Measurements from ENCODE around the gene CHRNB2. TPM values are rescaled to one million over a fixed set of nuclear protein-coding genes. Genes with fewer than 3 reads are reported as not detected.
"Not testable (repeated sequence)": the region's sequence is repeated elsewhere in the genome, so short reads cannot be mapped to it uniquely, and the experiment has no call there.

CHRNB2 gene
- total RNA-seq, 1 donor from 2014 or later: 2.5 TPM

DNA sequence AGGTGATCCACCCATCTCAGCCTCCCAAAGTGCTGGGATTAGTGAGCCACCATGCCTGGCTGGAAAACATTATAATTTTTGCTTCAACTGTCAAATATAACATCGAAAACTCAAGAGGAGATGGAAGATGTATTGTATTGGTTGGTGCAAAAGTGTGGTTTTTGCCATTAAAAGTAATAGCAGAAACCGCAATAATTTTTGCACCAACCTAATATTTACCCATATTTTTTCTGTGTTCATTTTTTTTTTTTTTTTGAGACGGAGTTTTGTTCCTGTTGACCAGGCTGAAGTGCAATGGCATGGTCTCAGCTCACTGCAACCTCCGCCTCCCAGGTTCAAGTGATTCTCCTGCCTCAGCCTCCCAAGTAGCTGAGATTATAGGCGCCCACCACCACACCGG lies 38.3 kb upstream of the CHRNB2 start:
- DNase-seq (ENCODE audit: low read depth): no peak
- no peaks in the 10 kb centered on the region for H3K27me3 ChIP-seq (ENCODE audit: control insufficient read depth, insufficient read depth, low read length)
- no peaks in the 10 kb centered on the region for H3K36me3 ChIP-seq (ENCODE audit: control insufficient read depth, insufficient read depth, low read length)
- no peak overlapping the region for H3K4me3 ChIP-seq (ENCODE audit: low read depth, low read length)
- TF ChIP-seq, protein P1, sequence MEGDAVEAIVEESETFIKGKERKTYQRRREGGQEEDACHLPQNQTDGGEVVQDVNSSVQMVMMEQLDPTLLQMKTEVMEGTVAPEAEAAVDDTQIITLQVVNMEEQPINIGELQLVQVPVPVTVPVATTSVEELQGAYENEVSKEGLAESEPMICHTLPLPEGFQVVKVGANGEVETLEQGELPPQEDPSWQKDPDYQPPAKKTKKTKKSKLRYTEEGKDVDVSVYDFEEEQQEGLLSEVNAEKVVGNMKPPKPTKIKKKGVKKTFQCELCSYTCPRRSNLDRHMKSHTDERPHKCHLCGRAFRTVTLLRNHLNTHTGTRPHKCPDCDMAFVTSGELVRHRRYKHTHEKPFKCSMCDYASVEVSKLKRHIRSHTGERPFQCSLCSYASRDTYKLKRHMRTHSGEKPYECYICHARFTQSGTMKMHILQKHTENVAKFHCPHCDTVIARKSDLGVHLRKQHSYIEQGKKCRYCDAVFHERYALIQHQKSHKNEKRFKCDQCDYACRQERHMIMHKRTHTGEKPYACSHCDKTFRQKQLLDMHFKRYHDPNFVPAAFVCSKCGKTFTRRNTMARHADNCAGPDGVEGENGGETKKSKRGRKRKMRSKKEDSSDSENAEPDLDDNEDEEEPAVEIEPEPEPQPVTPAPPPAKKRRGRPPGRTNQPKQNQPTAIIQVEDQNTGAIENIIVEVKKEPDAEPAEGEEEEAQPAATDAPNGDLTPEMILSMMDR (IDR thresholded peaks at IDR 0.05; ENCODE audit: insufficient read depth, low read length, poor library complexity, severe bottlenecking): no peak

DNA sequence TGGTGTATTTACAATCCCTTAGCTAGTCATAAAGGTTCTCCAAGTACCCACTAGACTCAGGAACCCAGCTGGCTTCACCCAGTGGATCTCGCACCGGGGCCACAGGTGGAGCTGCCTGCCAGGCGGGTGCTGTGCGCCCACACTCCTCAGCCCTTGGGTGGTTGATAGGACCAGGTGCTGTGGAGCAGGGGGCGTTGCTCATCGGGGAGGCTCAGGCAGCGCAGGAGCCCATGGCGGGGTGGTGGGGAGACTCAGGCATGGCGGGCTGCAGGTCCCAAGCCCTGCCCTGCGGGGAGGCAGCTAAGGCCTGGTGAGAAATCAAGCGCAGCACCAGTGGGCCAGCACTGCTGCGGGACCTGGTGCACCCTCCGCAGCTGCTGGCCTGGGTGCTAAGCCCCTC lies 35.6 kb upstream of the CHRNB2 start:
- H3K27me3 ChIP-seq (ENCODE audit: control insufficient read depth, insufficient read depth, low read length); H3K36me3 ChIP-seq (ENCODE audit: control insufficient read depth, insufficient read depth, low read length); DNase-seq (ENCODE audit: low read depth); H3K4me3 ChIP-seq (ENCODE audit: low read depth, low read length): not testable (repeated sequence)

DNA sequence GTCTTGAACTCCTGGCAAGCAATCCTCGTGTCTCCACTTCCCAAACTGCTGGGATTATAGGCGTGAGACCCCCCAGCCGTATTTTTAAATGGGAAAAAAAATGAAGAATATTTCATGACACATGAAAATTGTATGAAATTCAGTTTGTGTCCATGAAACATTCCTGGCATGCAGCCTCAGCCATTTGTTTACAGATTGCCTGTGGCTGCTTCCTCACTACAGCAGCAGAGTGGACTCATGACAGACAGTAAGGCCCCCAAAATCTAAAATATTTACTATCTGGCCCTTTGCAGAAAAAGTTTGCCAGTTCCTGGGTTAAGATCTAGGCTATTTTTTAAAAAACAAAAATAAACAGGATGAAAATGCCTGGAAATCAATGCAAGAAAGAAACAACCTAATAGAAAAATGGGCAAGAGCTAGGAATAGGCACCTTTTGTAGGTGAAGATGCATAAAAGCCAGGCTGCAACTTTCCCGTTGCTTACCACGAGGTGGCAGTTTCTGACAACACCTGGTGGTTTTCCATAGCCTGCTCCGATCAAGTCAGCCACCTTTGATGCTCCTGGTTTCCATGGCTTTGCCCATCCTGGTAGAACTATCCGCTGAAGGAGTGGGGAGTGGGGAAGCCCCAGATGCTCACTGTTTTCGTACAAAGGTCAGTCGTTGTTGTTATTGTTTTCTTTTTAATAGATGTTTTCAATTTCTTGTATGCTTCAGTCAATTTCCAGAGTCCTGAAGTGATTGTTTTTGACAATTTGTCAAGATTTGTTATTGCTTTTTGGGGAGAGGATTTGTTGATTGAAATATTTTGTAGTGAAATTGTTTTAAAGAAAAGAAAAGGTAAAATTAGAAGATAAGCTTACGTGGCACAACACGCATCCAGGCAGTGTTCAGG lies 33.4 kb upstream of the CHRNB2 start:
- Histone ChIP-seq H3K4me3 (ENCODE audit: low read depth, low read length) (no peak overlapping the region), H3K27me3 (ENCODE audit: control insufficient read depth, insufficient read depth, low read length) (peaks cover 15% of the 10 kb centered on the region), H3K36me3 (ENCODE audit: control insufficient read depth, insufficient read depth, low read length) (no peaks in the 10 kb centered on the region)
- TF ChIP-seq, protein P1 (IDR thresholded peaks at IDR 0.05; ENCODE audit: insufficient read depth, low read length, poor library complexity, severe bottlenecking): peak; percentile 69
- no peak for DNase-seq (ENCODE audit: low read depth)

- Histone ChIP-seq H3K27me3 (ENCODE audit: control insufficient read depth, insufficient read depth, low read length) (peaks cover 24% of the 10 kb centered on the region), H3K4me3 (ENCODE audit: low read depth, low read length) (no peak overlapping the region), H3K36me3 (ENCODE audit: control insufficient read depth, insufficient read depth, low read length) (no peaks in the 10 kb centered on the region)
- DNase-seq (ENCODE audit: low read depth): no peak
- TF ChIP-seq, protein P1 (IDR thresholded peaks at IDR 0.05; ENCODE audit: insufficient read depth, low read length, poor library complexity, severe bottlenecking): no peak
Measured at GRCh38 chr1:154536570-154536969, 31.0 kb upstream of the CHRNB2 start.

DNA sequence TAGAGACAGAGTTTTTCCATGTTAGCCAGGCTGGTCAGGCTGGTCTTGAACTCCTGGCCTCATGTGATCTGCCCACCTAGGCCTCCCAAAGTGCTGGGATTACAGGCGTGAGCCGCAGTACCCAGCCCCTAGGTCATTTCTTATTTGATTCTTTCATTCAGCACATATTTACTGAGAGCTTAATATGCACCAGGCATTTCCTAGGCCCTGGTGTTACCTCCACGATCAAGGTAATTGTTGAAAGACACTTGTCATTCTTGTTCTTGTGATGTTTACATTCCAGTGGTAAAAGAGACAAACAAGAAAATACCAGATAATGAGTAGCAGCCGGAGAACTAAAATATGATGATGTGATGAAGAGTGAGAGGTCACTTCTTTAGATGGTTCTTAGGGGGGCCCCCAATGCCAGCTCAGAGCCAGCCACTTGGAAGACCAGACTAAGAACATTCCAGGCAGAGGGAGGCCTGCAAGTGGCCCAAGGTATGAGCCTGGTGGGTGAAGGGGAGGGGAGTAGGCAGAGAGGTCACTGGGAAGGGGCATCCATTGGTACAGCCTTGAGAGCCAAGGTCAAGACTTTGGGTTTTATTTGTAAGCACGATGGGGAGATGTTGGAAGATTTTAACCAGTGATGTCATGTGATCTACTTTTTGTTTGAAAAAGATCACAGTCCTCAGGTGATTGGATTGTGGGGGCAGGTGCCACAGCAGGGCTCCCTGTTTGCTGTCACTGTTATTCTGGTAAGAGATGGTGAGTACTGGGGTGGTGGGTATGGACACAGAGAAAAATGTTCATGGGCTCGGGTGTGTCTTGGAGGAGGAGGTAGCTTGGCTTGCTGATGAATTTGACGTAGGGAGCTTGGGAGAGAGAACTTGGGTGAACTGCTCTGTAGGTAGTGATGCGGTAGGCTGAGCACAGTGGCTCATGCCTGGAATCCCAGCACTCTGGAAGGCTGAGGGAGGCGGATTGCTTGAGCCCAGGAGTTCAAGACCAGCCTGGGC lies 27.8 kb upstream of the CHRNB2 start:
- TF ChIP-seq, protein P1 (IDR thresholded peaks at IDR 0.05; ENCODE audit: insufficient read depth, low read length, poor library complexity, severe bottlenecking): no peak
- no peak for DNase-seq (ENCODE audit: low read depth)
- H3K36me3 ChIP-seq (ENCODE audit: control insufficient read depth, insufficient read depth, low read length): no peaks in the 10 kb centered on the region
- H3K27me3 ChIP-seq (ENCODE audit: control insufficient read depth, insufficient read depth, low read length): peaks cover 35% of the 10 kb centered on the region
- H3K4me3 ChIP-seq (ENCODE audit: low read depth, low read length): no peak overlapping the region

- DNase-seq (ENCODE audit: low read depth): no peak
- H3K36me3 ChIP-seq (ENCODE audit: control insufficient read depth, insufficient read depth, low read length): no peaks in the 10 kb centered on the region
- no peak overlapping the region for H3K4me3 ChIP-seq (ENCODE audit: low read depth, low read length)
- peaks cover 35% of the 10 kb centered on the region for H3K27me3 ChIP-seq (ENCODE audit: control insufficient read depth, insufficient read depth, low read length)
- TF ChIP-seq, protein P1 (IDR thresholded peaks at IDR 0.05; ENCODE audit: insufficient read depth, low read length, poor library complexity, severe bottlenecking): no peak
Measured at GRCh38 chr1:154541231-154541630, 26.3 kb upstream of the CHRNB2 start.

Measured in kidney epithelial cell (primary cell).